ENCODE measurements around the gene CHML.
A peak's percentile ranks its signal among the peaks of the same experiment; 100 is the strongest.
"Not testable (repeated sequence)": the region's sequence is repeated elsewhere in the genome, so short reads cannot be mapped to it uniquely, and the experiment has no call there.

The CHML gene

GRCh38 chr1:241681861-241682448, 41.8 kb upstream of the CHML start:
- H3K27ac ChIP-seq (ENCODE audit: extremely low read depth, low read depth, low read length); H3K4me3 ChIP-seq (ENCODE audit: low read depth, low read length); H3K9me3 ChIP-seq (ENCODE audit: control insufficient read depth, insufficient read depth, low read depth, low read length); H3K4me1 ChIP-seq (ENCODE audit: control insufficient read depth, insufficient read depth, low read length); H3K36me3 ChIP-seq (ENCODE audit: control insufficient read depth in 2 of 2, insufficient read depth in 1 of 2, low read length in 2 of 2); POLR2A ChIA-PET: not testable (repeated sequence)
- TF ChIP-seq KLF8 (tag by site-specific recombination; IDR thresholded peaks at IDR 0.05) (0 out of 2 replicates have a peak, but pooled peaks have one; percentile 22), OSR2 (tag by site-specific recombination; IDR thresholded peaks at IDR 0.05) (peak; percentile 78; the same call in 1 of the 2 replicates), WT1 (tag by site-specific recombination; IDR thresholded peaks at IDR 0.05) (peak; percentile 61; the same call in 1 of the 2 replicates), ZBTB44 (tag by site-specific recombination; IDR thresholded peaks at IDR 0.05) (peak; percentile 25; the same call in 1 of the 2 replicates), FEZF1 (tag by site-specific recombination; IDR thresholded peaks at IDR 0.05) (peak; percentile 69; the same call in 1 of the 2 replicates), KLF1 (tag by site-specific recombination; IDR thresholded peaks at IDR 0.05) (peak; percentile 52; the same call in 1 of the 2 replicates), ZNF843 (tag by site-specific recombination; IDR thresholded peaks at IDR 0.05) (peak; percentile 63; the same call in 1 of the 2 replicates), KLF7 (tag by site-specific recombination; IDR thresholded peaks at IDR 0.05; ENCODE audit: borderline replicate concordance) (peak; percentile 58; the same call in 1 of the 2 replicates), ZNF610 (tag by site-specific recombination; IDR thresholded peaks at IDR 0.05; ENCODE audit: borderline replicate concordance) (peak; percentile 58; the same call in 1 of the 2 replicates), EGR2 (tag by site-specific recombination; IDR thresholded peaks at IDR 0.05; ENCODE audit: low read depth) (peak; percentile 62), ZXDB (tag by site-specific recombination; IDR thresholded peaks at IDR 0.05) (peak; percentile 61; the same call in 1 of the 2 replicates), SCRT1 (tag by site-specific recombination; IDR thresholded peaks at IDR 0.05; ENCODE audit: borderline replicate concordance) (peak; percentile 88), ZNF580 (tag by site-specific recombination; IDR thresholded peaks at IDR 0.05) (0 out of 2 replicates have a peak, but pooled peaks have one; percentile 27), OVOL3 (tag by site-specific recombination; IDR thresholded peaks at IDR 0.05) (peak; percentile 91), MZF1 (tag by site-specific recombination; IDR thresholded peaks at IDR 0.05; ENCODE audit: borderline replicate concordance) (peak; percentile 50; the same call in 1 of the 2 replicates), TSHZ1 (tag by site-specific recombination; IDR thresholded peaks at IDR 0.05; ENCODE audit: borderline replicate concordance) (0 out of 2 replicates have a peak, but pooled peaks have one; percentile 24), GLIS1 (tag by site-specific recombination; IDR thresholded peaks at IDR 0.05) (peak; percentile 18; the same call in 1 of the 2 replicates), PRDM6 (tag by site-specific recombination; IDR thresholded peaks at IDR 0.05) (peak; percentile 34; the same call in 1 of the 2 replicates)
- CTCF ChIA-PET: interaction anchor here (1.2 kb wide), 1 partner anchor 54 kb away, joined by 5 read pairs; no protein-coding TSS in a partner anchor

Measured in HEK293 (cell line).